ENCODE measurements around the gene HPX. TPM values are rescaled to one million over a fixed set of nuclear protein-coding genes. Genes with fewer than 3 reads are reported as not detected.

Gene HPX
- total and polyA plus RNA-seq, 3 donors from 2014 or later = 2.7 to 4.2 (median 3.1) TPM

DNA sequence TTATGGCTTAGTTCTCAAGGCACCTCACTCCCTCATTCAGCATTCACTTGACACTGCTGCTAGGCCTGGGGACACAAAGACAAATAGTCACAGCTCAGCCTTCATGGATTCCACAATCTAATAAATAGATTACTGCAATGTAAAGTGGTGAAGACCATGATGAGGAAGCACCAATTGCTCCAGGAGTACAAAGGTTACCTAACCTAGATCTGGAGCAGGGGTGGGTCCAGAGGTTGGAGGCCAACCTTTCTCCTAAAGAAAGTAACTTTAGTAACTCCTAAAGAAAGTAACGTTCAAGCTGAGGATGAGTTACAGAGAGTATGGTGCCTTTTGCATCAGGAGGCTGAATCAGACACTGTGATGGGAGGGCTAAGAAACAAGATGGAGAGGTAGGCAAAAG, 28.8 kb upstream of the HPX start:
- H3K27me3 ChIP-seq = no peaks in the 10 kb centered on the region
- H3K4me3 ChIP-seq = no peak overlapping the region
- H3K9me3 ChIP-seq = no peaks in the 10 kb centered on the region
- TF ChIP-seq, protein P1, sequence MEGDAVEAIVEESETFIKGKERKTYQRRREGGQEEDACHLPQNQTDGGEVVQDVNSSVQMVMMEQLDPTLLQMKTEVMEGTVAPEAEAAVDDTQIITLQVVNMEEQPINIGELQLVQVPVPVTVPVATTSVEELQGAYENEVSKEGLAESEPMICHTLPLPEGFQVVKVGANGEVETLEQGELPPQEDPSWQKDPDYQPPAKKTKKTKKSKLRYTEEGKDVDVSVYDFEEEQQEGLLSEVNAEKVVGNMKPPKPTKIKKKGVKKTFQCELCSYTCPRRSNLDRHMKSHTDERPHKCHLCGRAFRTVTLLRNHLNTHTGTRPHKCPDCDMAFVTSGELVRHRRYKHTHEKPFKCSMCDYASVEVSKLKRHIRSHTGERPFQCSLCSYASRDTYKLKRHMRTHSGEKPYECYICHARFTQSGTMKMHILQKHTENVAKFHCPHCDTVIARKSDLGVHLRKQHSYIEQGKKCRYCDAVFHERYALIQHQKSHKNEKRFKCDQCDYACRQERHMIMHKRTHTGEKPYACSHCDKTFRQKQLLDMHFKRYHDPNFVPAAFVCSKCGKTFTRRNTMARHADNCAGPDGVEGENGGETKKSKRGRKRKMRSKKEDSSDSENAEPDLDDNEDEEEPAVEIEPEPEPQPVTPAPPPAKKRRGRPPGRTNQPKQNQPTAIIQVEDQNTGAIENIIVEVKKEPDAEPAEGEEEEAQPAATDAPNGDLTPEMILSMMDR (IDR thresholded peaks at IDR 0.05) = no peak
- no peak for TF ChIP-seq POLR2A (IDR thresholded peaks at IDR 0.05)
- 88 to 97% methylated on average over 1 of the region's 1 CpG for WGBS, 2 donors
- H3K27ac ChIP-seq = no peak overlapping the region
- no peak for DNase-seq
- intact Hi-C loops (cut with DNase I; ENCODE audit: low total_unique reads) = no loop called here
- no peaks in the 10 kb centered on the region for H3K36me3 ChIP-seq (ENCODE audit: low read depth, missing control alignments)
- peaks cover 10% of the 10 kb centered on the region for H3K4me1 ChIP-seq

DNA sequence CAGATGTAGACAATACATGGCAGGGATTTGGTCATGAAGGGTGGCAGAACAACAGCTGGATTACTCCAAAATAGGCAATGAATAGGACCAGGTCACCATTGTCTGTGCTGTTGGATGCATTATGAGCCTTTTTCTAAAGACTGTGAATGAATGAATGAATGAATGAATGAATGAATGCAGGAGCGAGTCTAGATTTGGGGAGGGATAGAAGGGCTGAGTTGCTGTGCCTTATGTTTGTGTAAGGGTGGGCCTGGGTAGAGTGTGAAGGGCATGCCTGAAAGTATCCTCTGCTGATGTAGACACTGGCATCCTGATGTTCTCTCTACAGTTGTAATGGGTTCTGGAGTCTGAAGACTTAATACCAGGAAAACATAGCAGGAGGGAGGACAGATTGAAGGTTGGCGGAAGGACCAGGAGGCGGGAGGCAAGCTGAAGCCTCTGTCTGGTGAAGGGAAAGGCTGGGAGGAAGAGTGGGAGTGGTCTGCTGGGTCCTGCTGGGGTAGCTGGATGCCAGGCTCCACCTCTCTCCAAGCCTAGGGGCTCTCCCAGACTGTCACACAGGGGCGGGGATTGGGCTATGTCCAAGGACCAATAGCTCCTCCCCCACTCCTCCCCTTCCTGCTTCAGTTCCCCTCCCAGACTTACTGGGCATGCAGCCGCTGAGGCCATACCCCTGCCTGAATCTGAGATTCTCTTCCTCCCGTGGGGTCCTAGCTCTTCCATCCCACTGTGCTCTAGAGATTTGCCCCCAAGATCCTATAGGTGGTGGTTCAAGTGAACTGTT, 28.1 kb upstream of the HPX start:
- intact Hi-C loops (cut with DNase I; ENCODE audit: low total_unique reads) = no loop called here
- Histone ChIP-seq H3K4me3 (no peak overlapping the region), H3K9me3 (no peaks in the 10 kb centered on the region), H3K27me3 (no peaks in the 10 kb centered on the region), H3K27ac (no peak overlapping the region), H3K4me1 (peaks cover 7% of the 10 kb centered on the region), H3K36me3 (ENCODE audit: low read depth, missing control alignments) (no peaks in the 10 kb centered on the region)
- peak; percentile 55 for DNase-seq
- TF ChIP-seq POLR2A (IDR thresholded peaks at IDR 0.05) = no peak
- TF ChIP-seq, protein P1 (IDR thresholded peaks at IDR 0.05) = no peak
- 41 to 51% methylated on average over 6 of the region's 6 CpGs for WGBS, 2 donors

DNA sequence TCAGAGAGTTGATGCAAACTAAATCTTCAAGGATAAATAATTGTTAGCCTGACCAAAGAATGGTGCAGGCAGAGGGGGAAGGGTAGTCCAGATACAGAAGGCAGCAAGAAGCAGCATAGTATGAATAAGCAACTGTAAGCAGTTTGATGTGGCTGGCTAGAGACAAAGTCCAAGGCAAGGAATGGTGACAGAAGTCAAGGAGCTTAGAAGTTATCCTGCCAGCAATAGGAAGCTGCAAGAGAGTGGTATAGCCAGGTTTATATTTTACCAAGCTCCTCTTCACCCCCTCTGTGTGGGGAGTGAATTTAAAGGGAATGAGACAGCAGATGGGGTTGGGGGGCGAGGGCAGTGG, 18.3 kb upstream of the HPX start:
- no peaks in the 10 kb centered on the region for H3K36me3 ChIP-seq (ENCODE audit: low read depth, missing control alignments)
- intact Hi-C loops (cut with DNase I; ENCODE audit: low total_unique reads) = no loop called here
- no peaks in the 10 kb centered on the region for H3K27me3 ChIP-seq
- DNase-seq = no peak
- no peaks in the 10 kb centered on the region for H3K4me1 ChIP-seq
- no peak overlapping the region for H3K27ac ChIP-seq
- WGBS, 2 donors = 78 to 96% methylated on average over 1 of the region's 1 CpG
- H3K4me3 ChIP-seq = no peak overlapping the region
- no peak for TF ChIP-seq POLR2A (IDR thresholded peaks at IDR 0.05)
- TF ChIP-seq, protein P1 (IDR thresholded peaks at IDR 0.05) = no peak
- H3K9me3 ChIP-seq = no peaks in the 10 kb centered on the region

DNA sequence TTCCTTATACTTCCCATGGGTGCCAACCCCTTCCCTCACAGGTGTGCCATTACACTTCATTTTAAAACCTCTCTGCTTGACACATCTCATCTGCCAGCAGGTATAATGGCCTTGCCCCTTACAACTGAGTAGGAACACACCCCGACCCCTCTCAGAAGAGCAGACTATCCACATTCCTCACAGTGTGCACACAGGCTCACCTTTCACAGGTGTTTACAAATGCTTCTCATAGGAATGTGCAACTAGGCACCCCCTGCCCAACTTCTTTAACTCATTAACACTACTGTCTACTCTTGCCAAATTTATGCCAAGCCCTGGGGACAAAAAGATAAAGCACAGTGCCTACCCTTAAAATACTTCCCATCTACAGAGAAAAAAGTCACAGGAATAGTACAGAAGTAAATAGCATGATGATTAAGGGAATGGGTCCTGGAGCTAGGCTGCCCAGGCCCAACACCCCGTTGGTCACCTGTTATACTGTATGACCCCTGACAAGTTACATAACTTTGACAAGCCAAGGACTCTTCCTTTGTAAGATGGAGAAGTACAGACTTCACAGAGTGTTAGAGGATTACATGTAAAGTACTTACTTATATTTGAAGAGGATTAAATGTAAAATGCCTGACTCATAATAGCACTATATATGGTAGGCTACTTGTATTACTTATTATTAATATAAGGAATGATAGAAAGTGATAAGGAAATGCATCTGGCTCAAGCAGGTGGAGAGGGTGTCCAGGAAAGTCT, 17.7 kb upstream of the HPX start:
- Histone ChIP-seq H3K36me3 (ENCODE audit: low read depth, missing control alignments) (no peaks in the 10 kb centered on the region), H3K4me1 (no peaks in the 10 kb centered on the region), H3K9me3 (no peaks in the 10 kb centered on the region), H3K27me3 (no peaks in the 10 kb centered on the region), H3K4me3 (no peak overlapping the region), H3K27ac (no peak overlapping the region)
- no peak for TF ChIP-seq POLR2A (IDR thresholded peaks at IDR 0.05)
- TF ChIP-seq, protein P1 (IDR thresholded peaks at IDR 0.05) = no peak
- no peak for DNase-seq
- intact Hi-C loops (cut with DNase I; ENCODE audit: low total_unique reads) = no loop called here
- 88 to 97% methylated on average over 2 of the region's 2 CpGs for WGBS, 2 donors

Data from testis (tissue), 3 donors.